ENCODE results near the gene MSGN1. TPM values are rescaled to one million over a fixed set of nuclear protein-coding genes. Genes with fewer than 3 reads are reported as not detected.

The MSGN1 gene
- total and polyA plus RNA-seq, 2 of the 8 experiments (the other 6 are each of a cell fraction or from before 2014, with no cell fraction given): not detected

DNA sequence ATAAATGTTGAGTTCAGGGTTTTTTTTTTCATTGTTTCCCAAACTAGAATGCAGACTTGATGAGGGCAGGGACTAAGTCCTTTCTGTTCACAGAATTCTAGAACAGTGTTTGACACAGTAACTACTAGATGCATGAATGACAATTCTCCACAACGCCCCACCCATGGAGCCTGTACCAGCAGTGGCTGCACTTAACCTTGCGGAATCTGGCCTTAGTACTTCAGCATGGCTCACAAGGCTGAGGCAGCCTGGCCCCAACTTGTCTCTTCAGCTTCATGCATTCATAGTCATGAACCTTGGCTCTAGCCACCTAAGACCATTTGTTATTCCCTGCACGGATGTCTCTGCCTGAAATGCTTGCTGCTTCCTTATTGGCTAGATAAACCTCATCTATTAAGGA, 29.5 kb upstream of the MSGN1 start:
- H3K9me3 ChIP-seq (ENCODE audit: insufficient read depth in 2 of 2, low read depth in 1 of 2, low read length in 1 of 2): no peaks in the 10 kb centered on the region
- H3K79me2 ChIP-seq (ENCODE audit: control insufficient read depth in 1 of 2, insufficient read depth in 2 of 2, low read length in 2 of 2): no peaks in the 10 kb centered on the region
- H3K23me2 ChIP-seq (ENCODE audit: low read depth, low read length): no peaks in the 10 kb centered on the region
- no peak overlapping the region for H3K56ac ChIP-seq (replicated peaks; ENCODE audit: insufficient read length, low read depth, low read length)
- no peak overlapping the region for H4K8ac ChIP-seq (ENCODE audit: extremely low read depth, insufficient read depth, low read length)
- CTCF ChIA-PET (ENCODE audit: partially characterized antibody): interaction anchor here (0.8 to 1.6 kb wide), 5 partner anchors 9 to 66 kb away, joined by 3 to 5 read pairs (median 3); no protein-coding TSS in a partner anchor
- H3K27me3 ChIP-seq (replicated peaks in 1 of 4; ENCODE audit: control insufficient read depth in 3 of 4, extremely low read depth in 1 of 4, insufficient read depth in 3 of 4, low read length in 3 of 4): no peaks in the 10 kb centered on the region
- POLR2A ChIA-PET (ENCODE audit: partially characterized antibody): interaction anchor here (0.7 kb wide), 1 partner anchor 419 kb away, joined by 3 read pairs; no protein-coding TSS in a partner anchor
- H3K4me3 ChIP-seq (ENCODE audit: extremely low read depth in 1 of 4, insufficient read depth in 2 of 4, low read depth in 3 of 4, low read length in 4 of 4): no peak overlapping the region
- no peaks in the 10 kb centered on the region for H4K20me1 ChIP-seq (replicated peaks in 1 of 2; ENCODE audit: control insufficient read depth in 1 of 2, insufficient read depth in 2 of 2, low read length in 2 of 2)
- H3K18ac ChIP-seq (ENCODE audit: extremely low read depth, low read length): no peak overlapping the region
- H4K91ac ChIP-seq (replicated peaks; ENCODE audit: insufficient read length, low read length): no peak overlapping the region
- TF ChIP-seq JUND (IDR thresholded peaks at IDR 0.05; ENCODE audit: low read length): no peak
- no peak for TF ChIP-seq GABPA (IDR thresholded peaks at IDR 0.05; ENCODE audit: borderline replicate concordance, insufficient read depth, low read length)
- TF ChIP-seq TEAD4 (IDR thresholded peaks at IDR 0.05; ENCODE audit: low read depth, low read length): no peak
- no peak for TF ChIP-seq POLR2A (IDR thresholded peaks at IDR 0.05; ENCODE audit: control extremely low read depth in 1 of 2, low read depth in 2 of 2, low read length in 2 of 2)
- no peak for TF ChIP-seq POLR2AphosphoS5 (IDR thresholded peaks at IDR 0.05; ENCODE audit: low read depth, low read length)
- TF ChIP-seq RAD21 (IDR thresholded peaks at IDR 0.05 in 1 of 2, conservative IDR thresholded peaks at IDR 0.05 in 1 of 2; ENCODE audit: low read depth in 2 of 2, low read length in 2 of 2): no peak
- no peak for TF ChIP-seq ZNF274 (IDR thresholded peaks at IDR 0.05; ENCODE audit: borderline replicate concordance, extremely low read depth, low read length)
- TF ChIP-seq, protein P1, sequence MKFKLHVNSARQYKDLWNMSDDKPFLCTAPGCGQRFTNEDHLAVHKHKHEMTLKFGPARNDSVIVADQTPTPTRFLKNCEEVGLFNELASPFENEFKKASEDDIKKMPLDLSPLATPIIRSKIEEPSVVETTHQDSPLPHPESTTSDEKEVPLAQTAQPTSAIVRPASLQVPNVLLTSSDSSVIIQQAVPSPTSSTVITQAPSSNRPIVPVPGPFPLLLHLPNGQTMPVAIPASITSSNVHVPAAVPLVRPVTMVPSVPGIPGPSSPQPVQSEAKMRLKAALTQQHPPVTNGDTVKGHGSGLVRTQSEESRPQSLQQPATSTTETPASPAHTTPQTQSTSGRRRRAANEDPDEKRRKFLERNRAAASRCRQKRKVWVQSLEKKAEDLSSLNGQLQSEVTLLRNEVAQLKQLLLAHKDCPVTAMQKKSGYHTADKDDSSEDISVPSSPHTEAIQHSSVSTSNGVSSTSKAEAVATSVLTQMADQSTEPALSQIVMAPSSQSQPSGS (IDR thresholded peaks at IDR 0.05; ENCODE audit: low read length): no peak
- no peak for TF ChIP-seq TCF12 (IDR thresholded peaks at IDR 0.05; ENCODE audit: low read depth, low read length)
- TF ChIP-seq BRCA1 (IDR thresholded peaks at IDR 0.05; ENCODE audit: low read depth, low read length): no peak
- no peak overlapping the region for H4K5ac ChIP-seq (ENCODE audit: insufficient read length, low read depth, low read length)
- H3K14ac ChIP-seq (ENCODE audit: insufficient read length): no peak overlapping the region
- no peak overlapping the region for H2AFZ ChIP-seq (ENCODE audit: low read length)
- H2BK20ac ChIP-seq (ENCODE audit: low read length): no peak overlapping the region
- 93% methylated on average over 3 of the region's 3 CpGs; no CpG with 5 or more reads in 1 of the 2 experiments for WGBS, 2 experiments (ENCODE audit: extremely low coverage in 1 of 2, insufficient coverage in 1 of 2, insufficient read length in 1 of 2, insufficient replicate concordance in 2 of 2, low coverage in 1 of 2, low lambda C conversion rate in 2 of 2, missing lambda C conversion rate in 1 of 2)
- H3K23ac ChIP-seq (ENCODE audit: insufficient read length): no peak overlapping the region
- H3K4me1 ChIP-seq (replicated peaks in 1 of 4; ENCODE audit: control insufficient read depth in 3 of 4, insufficient read depth in 4 of 4, low read length in 3 of 4): peaks cover 0 to 3% (median 0%) of the 10 kb centered on the region in 4 experiments; a peak in 1 of 7 replicates
- DNase-seq (ENCODE audit: low read depth in 1 of 2, low spot score in 2 of 2): no peak
- no peak overlapping the region for H2BK5ac ChIP-seq (ENCODE audit: low read depth, low read length)
- H3K9ac ChIP-seq (replicated peaks in 1 of 4; ENCODE audit: extremely low read depth in 1 of 4, low read depth in 3 of 4, low read length in 3 of 4): no peak overlapping the region
- H2AK5ac ChIP-seq (ENCODE audit: low read depth, low read length): no peak overlapping the region
- no peak overlapping the region for H2BK120ac ChIP-seq (replicated peaks; ENCODE audit: low read depth, low read length)
- H3K4ac ChIP-seq (replicated peaks; ENCODE audit: insufficient read length, low read depth, low read length): no peak overlapping the region
- H3K4me2 ChIP-seq (ENCODE audit: insufficient read depth in 1 of 2, low read depth in 2 of 2, low read length in 2 of 2): no peak overlapping the region
- H3K79me1 ChIP-seq (ENCODE audit: low read depth, low read length): no peaks in the 10 kb centered on the region
- no peak overlapping the region for H2BK15ac ChIP-seq (ENCODE audit: low read length)
- no peak overlapping the region for H3K27ac ChIP-seq (ENCODE audit: low read depth, low read length)
- no peak for FAIRE-seq
- H3K36me3 ChIP-seq (ENCODE audit: control insufficient read depth in 2 of 4, insufficient read depth in 4 of 4, low read length in 3 of 4): peaks cover 0 to 5% (median under 1%) of the 10 kb centered on the region in 4 experiments; a peak in 2 of 8 replicates
- no peak overlapping the region for H2BK12ac ChIP-seq (ENCODE audit: low read depth, low read length)

Data from H1 (cell line).